Panc1 (cell line): ENCODE data around the gene SLC35D3.

Experiments used
- CTCF ChIP-seq: fragments of 450-650 bp; IDR thresholded peaks from 2 replicates; pipeline ENCODE4 v1.5.1; 2017; ENCODE audit warnings: mild to moderate bottlenecking
- POLR2AphosphoS5 ChIP-seq: IDR thresholded peaks from 2 replicates; pipeline ENCODE4 v1.6.1; 2012; ENCODE audit warnings: mild to moderate bottlenecking, low read depth, low read length, moderate library complexity
- SIN3A ChIP-seq: IDR thresholded peaks from 2 replicates; pipeline ENCODE4 v1.6.1; 2012; ENCODE audit warnings: low read depth, mild to moderate bottlenecking, low read length, moderate library complexity, borderline replicate concordance; ENCODE audit not compliant: insufficient read depth

DNA sequence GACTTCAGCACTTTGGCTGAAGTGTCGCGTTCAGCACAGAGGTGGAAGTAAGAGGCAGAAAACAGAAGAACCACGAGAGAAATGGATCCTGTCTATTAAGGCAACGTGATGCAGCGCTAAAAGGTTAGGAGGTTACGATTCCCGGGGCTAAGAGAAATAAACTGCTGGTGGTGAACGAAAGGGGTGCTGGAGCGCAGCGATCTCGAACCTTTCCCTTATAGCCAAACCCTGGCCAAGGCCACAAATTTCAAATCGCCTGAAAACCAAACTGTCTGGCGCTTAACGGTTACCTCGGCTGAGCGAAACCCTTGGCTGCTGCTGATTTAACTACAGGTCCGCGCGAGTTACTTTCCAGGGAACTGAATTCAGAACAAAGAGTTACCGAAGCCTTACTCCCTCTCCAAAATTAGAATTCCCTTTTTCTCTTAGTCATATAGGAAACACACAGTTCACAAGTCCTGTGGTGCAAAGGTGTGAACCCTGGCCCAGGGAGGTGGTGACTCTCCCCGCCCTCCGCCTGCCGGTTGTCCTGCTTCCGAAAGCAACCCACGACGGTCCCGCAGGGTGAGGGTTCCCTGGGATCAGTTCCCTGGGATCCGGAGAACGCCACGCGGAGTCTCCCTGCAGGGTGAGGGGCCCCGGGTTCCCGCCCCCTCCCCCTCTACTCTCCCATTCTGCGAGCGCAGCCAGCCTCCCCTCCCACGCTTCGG is 1.3 kb upstream of the SLC35D3 start:
- TF ChIP-seq CTCF (no peak), POLR2AphosphoS5 (no peak), SIN3A (no peak)
